ENCODE measurements around the gene DNAH12. TPM values are rescaled to one million over a fixed set of nuclear protein-coding genes. Genes with fewer than 3 reads are reported as not detected.

The DNAH12 gene
- total RNA-seq, 5 donors from 2014 or later (not counting 1 experiment from before 2014, with no cell fraction given), result 0.12 to 0.39 (median 0.25) TPM

GRCh38 chr3:57281715-57282114 is 262.4 kb downstream of the DNAH12 start:
- peaks cover 0 to 4% (median 2%) of the 10 kb centered on the region in 3 donors for H3K9me3 Mint-ChIP-seq
- H3K4me3 ChIP-seq (ENCODE audit: control insufficient read depth in 1 of 2, extremely low read depth in 1 of 2, low read length in 1 of 2), result no peak overlapping the region
- no peak overlapping the region for H3K27ac Mint-ChIP-seq
- DNase-seq, result no peak
- no peaks in the 10 kb centered on the region for H3K4me1 Mint-ChIP-seq
- no peak for ATAC-seq (replicated peaks in 1 of 4)
- H3K36me3 Mint-ChIP-seq, result peaks cover 5% of the 10 kb centered on the region
- H3K27ac ChIP-seq (ENCODE audit: low read length), result no peak overlapping the region
- no peaks in the 10 kb centered on the region for H3K27me3 ChIP-seq (replicated peaks in 1 of 2; ENCODE audit: control insufficient read depth in 2 of 2, extremely low read depth in 1 of 2, insufficient read depth in 2 of 2, low read length in 1 of 2)
- no CpG with 5 or more reads among the region's 1 CpG for WGBS (ENCODE audit: insufficient coverage)
- no peak overlapping the region for H3K4me3 Mint-ChIP-seq
- CTCF ChIA-PET, result no interaction called here
- H3K36me3 ChIP-seq (ENCODE audit: control insufficient read depth in 2 of 2, extremely low read depth in 1 of 2, insufficient read depth in 1 of 2, low read length in 1 of 2), result no peaks in the 10 kb centered on the region
- peaks cover 1 to 3% of the 10 kb centered on the region in 2 donors for H3K27me3 Mint-ChIP-seq
- no peaks in the 10 kb centered on the region for H3K9me3 ChIP-seq
- POLR2A ChIA-PET, result no interaction called here
- no peaks in the 10 kb centered on the region for H3K4me1 ChIP-seq (ENCODE audit: control insufficient read depth in 1 of 2, extremely low read depth in 1 of 2, insufficient read depth in 2 of 2, low read length in 2 of 2)

DNA sequence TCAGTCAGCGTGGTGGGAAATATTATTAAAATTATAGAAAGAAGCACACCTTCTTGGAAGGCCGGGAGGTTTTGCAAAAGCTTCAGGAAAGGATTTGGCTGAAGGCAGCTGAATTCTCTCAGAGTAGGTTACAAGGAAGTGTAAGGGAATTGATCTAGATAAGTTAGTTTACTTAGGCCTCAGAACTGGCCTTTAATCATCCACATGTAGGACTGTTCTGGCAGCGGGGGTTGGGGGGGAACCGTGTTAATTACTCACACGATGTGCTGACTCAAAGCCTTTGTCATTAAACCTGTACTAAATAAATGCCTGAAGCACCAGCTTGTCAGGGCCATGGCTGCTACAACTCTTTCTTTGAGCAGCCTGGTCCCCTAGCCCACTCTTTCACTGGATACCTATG is 264.5 kb downstream of the DNAH12 start:
- DNase-seq (no peak), ATAC-seq (replicated peaks in 1 of 4) (no peak)
- no peak overlapping the region for H3K27ac ChIP-seq (ENCODE audit: low read length)
- no peaks in the 10 kb centered on the region for H3K4me1 Mint-ChIP-seq
- peaks cover 0 to 2% (median 0%) of the 10 kb centered on the region in 3 donors for H3K9me3 Mint-ChIP-seq
- H3K36me3 Mint-ChIP-seq, result peaks cover 9% of the 10 kb centered on the region
- H3K36me3 ChIP-seq (ENCODE audit: control insufficient read depth in 2 of 2, extremely low read depth in 1 of 2, insufficient read depth in 1 of 2, low read length in 1 of 2), result no peaks in the 10 kb centered on the region
- no peaks in the 10 kb centered on the region for H3K27me3 ChIP-seq (replicated peaks in 1 of 2; ENCODE audit: control insufficient read depth in 2 of 2, extremely low read depth in 1 of 2, insufficient read depth in 2 of 2, low read length in 1 of 2)
- no peak overlapping the region for H3K4me3 ChIP-seq (ENCODE audit: control insufficient read depth in 1 of 2, extremely low read depth in 1 of 2, low read length in 1 of 2)
- H3K27ac Mint-ChIP-seq, result no peak overlapping the region
- H3K4me3 Mint-ChIP-seq, result no peak overlapping the region
- WGBS (ENCODE audit: insufficient coverage), result 100% methylated on average over 3 of the region's 5 CpGs
- peaks cover 0 to 3% of the 10 kb centered on the region in 2 donors for H3K27me3 Mint-ChIP-seq
- ChIA-PET POLR2A (no interaction called here), CTCF (interaction anchor here in 1 of 2 donors (0.7 kb wide), 1 partner anchor 27 kb away, joined by 5 read pairs; no protein-coding TSS in a partner anchor)
- no peaks in the 10 kb centered on the region for H3K9me3 ChIP-seq
- no peaks in the 10 kb centered on the region for H3K4me1 ChIP-seq (ENCODE audit: control insufficient read depth in 1 of 2, extremely low read depth in 1 of 2, insufficient read depth in 2 of 2, low read length in 2 of 2)

DNA sequence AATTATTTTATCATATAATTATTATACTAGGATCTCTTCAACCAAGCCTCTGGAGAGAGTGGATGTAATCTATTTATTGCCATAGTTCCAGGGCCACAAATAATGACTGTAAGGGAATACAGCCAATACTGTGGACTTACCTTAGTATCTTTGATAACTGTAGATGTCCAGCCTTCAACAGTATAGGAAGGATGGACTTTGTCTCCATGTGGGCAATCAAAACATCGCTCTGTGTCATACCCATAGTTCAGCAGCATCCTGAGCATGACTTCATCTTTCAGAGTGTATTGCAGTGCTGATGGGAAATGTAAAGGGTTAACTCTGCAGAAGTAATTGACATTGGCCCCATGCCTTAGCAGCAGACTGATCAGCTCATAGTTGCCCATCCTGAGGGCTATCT is 265.9 kb downstream of the DNAH12 start:
- H3K4me1 ChIP-seq (ENCODE audit: control insufficient read depth in 1 of 2, extremely low read depth in 1 of 2, insufficient read depth in 2 of 2, low read length in 2 of 2), result no peaks in the 10 kb centered on the region
- WGBS (ENCODE audit: insufficient coverage), result no CpG with 5 or more reads among the region's 1 CpG
- H3K4me3 ChIP-seq (ENCODE audit: control insufficient read depth in 1 of 2, extremely low read depth in 1 of 2, low read length in 1 of 2), result no peak overlapping the region
- Mint-ChIP-seq H3K27ac (no peak overlapping the region), H3K27me3 (no peaks in the 10 kb centered on the region), H3K4me3 (no peak overlapping the region), H3K4me1 (no peaks in the 10 kb centered on the region), H3K36me3 (peaks cover 12% of the 10 kb centered on the region), H3K9me3 (peaks cover 0 to 2% (median 0%) of the 10 kb centered on the region in 3 donors)
- no peaks in the 10 kb centered on the region for H3K9me3 ChIP-seq
- DNase-seq (no peak), ATAC-seq (replicated peaks in 1 of 4) (no peak)
- ChIA-PET POLR2A (no interaction called here), CTCF (no interaction called here)
- H3K36me3 ChIP-seq (ENCODE audit: control insufficient read depth in 2 of 2, extremely low read depth in 1 of 2, insufficient read depth in 1 of 2, low read length in 1 of 2), result no peaks in the 10 kb centered on the region
- H3K27me3 ChIP-seq (replicated peaks in 1 of 2; ENCODE audit: control insufficient read depth in 2 of 2, extremely low read depth in 1 of 2, insufficient read depth in 2 of 2, low read length in 1 of 2), result no peaks in the 10 kb centered on the region
- H3K27ac ChIP-seq (ENCODE audit: low read length), result no peak overlapping the region

DNA sequence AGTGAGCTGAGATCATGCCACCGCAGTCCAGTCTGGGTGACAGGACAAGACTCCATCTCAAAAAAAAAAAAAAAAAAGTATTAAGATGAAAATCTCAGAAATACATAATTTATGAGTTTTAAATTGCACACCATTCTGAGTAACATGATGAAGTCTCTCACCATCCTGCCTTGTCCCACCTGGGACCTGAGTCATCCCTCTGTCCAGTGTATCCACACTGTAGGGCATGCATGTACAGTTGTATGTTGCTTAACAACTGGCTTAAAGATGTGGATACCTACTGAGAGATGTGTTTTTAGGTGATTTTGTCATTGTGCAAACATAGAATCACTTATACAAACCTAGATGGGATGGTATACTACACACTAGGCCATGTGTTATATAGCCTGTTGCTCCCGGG is 268.8 kb downstream of the DNAH12 start:
- H3K9me3 ChIP-seq, result no peaks in the 10 kb centered on the region
- ChIA-PET POLR2A (interaction anchor here in 1 of 2 donors (0.7 kb wide), 1 partner anchor 231 kb away, joined by 11 read pairs; no protein-coding TSS in a partner anchor), CTCF (no interaction called here)
- no peaks in the 10 kb centered on the region for H3K27me3 Mint-ChIP-seq
- peaks cover 0 to 2% (median 0%) of the 10 kb centered on the region in 3 donors for H3K9me3 Mint-ChIP-seq
- ATAC-seq (replicated peaks in 1 of 4) (no peak), DNase-seq (no peak)
- no peaks in the 10 kb centered on the region for H3K4me1 ChIP-seq (ENCODE audit: control insufficient read depth in 1 of 2, extremely low read depth in 1 of 2, insufficient read depth in 2 of 2, low read length in 2 of 2)
- no peak overlapping the region for H3K27ac ChIP-seq (ENCODE audit: low read length)
- no peak overlapping the region for H3K4me3 Mint-ChIP-seq
- no peak overlapping the region for H3K27ac Mint-ChIP-seq
- H3K4me1 Mint-ChIP-seq, result no peaks in the 10 kb centered on the region
- H3K27me3 ChIP-seq (replicated peaks in 1 of 2; ENCODE audit: control insufficient read depth in 2 of 2, extremely low read depth in 1 of 2, insufficient read depth in 2 of 2, low read length in 1 of 2), result no peaks in the 10 kb centered on the region
- H3K36me3 Mint-ChIP-seq, result peaks cover 25% of the 10 kb centered on the region
- WGBS (ENCODE audit: insufficient coverage), result no CpG with 5 or more reads among the region's 2 CpGs
- H3K4me3 ChIP-seq (ENCODE audit: control insufficient read depth in 1 of 2, extremely low read depth in 1 of 2, low read length in 1 of 2), result no peak overlapping the region
- no peaks in the 10 kb centered on the region for H3K36me3 ChIP-seq (ENCODE audit: control insufficient read depth in 2 of 2, extremely low read depth in 1 of 2, insufficient read depth in 1 of 2, low read length in 1 of 2)

DNA sequence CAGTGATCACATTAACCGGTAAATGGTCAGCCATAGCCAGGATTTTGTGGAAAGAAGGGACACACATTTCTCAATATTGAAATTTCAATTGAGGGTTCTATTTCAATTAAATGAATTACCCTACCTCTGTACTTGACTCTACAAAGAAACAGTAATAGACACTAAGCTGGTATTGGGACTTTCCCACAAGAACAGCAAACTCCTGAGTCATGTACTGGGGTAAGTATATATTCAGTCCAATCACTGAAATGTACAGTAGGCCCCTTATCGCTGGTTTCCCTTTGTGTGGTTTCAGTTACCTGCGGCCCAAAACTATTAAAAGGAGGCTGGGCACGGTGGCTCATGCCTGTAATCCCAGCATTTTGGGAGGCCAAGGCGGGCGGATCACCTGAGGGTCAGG is 269.3 kb downstream of the DNAH12 start:
- ATAC-seq (replicated peaks in 1 of 4), result no peak
- Mint-ChIP-seq H3K9me3 (peaks cover 0 to 2% (median 0%) of the 10 kb centered on the region in 3 donors), H3K27me3 (no peaks in the 10 kb centered on the region), H3K4me3 (no peak overlapping the region), H3K36me3 (peaks cover 30% of the 10 kb centered on the region), H3K4me1 (no peaks in the 10 kb centered on the region), H3K27ac (no peak overlapping the region)
- H3K4me3 ChIP-seq (ENCODE audit: control insufficient read depth in 1 of 2, extremely low read depth in 1 of 2, low read length in 1 of 2), result no peak overlapping the region
- ChIA-PET POLR2A (interaction anchor here in 1 of 2 donors (0.7 kb wide), 1 partner anchor 231 kb away, joined by 11 read pairs; no protein-coding TSS in a partner anchor), CTCF (no interaction called here)
- 84% methylated on average over 3 of the region's 6 CpGs for WGBS (ENCODE audit: insufficient coverage)
- no peak overlapping the region for H3K27ac ChIP-seq (ENCODE audit: low read length)
- H3K9me3 ChIP-seq, result no peaks in the 10 kb centered on the region
- no peak for DNase-seq
- peaks cover 0 to 1% of the 10 kb centered on the region in 2 donors for H3K36me3 ChIP-seq (ENCODE audit: control insufficient read depth in 2 of 2, extremely low read depth in 1 of 2, insufficient read depth in 1 of 2, low read length in 1 of 2)
- H3K27me3 ChIP-seq (replicated peaks in 1 of 2; ENCODE audit: control insufficient read depth in 2 of 2, extremely low read depth in 1 of 2, insufficient read depth in 2 of 2, low read length in 1 of 2), result no peaks in the 10 kb centered on the region
- no peaks in the 10 kb centered on the region for H3K4me1 ChIP-seq (ENCODE audit: control insufficient read depth in 1 of 2, extremely low read depth in 1 of 2, insufficient read depth in 2 of 2, low read length in 2 of 2)

GRCh38 chr3:57268416-57268815 is 275.7 kb downstream of the DNAH12 start:
- DNase-seq, result no peak
- peaks cover 0 to 34% of the 10 kb centered on the region in 2 donors for H3K36me3 ChIP-seq (ENCODE audit: control insufficient read depth in 2 of 2, extremely low read depth in 1 of 2, insufficient read depth in 1 of 2, low read length in 1 of 2)
- peaks cover 0 to 5% (median 4%) of the 10 kb centered on the region in 3 donors for H3K9me3 Mint-ChIP-seq
- H3K27ac ChIP-seq (ENCODE audit: low read length), result no peak overlapping the region
- H3K9me3 ChIP-seq, result no peaks in the 10 kb centered on the region
- POLR2A ChIA-PET, result no interaction called here
- H3K36me3 Mint-ChIP-seq, result peaks cover 76% of the 10 kb centered on the region
- no peak overlapping the region for H3K27ac Mint-ChIP-seq
- no peaks in the 10 kb centered on the region for H3K27me3 Mint-ChIP-seq
- no peaks in the 10 kb centered on the region for H3K27me3 ChIP-seq (replicated peaks in 1 of 2; ENCODE audit: control insufficient read depth in 2 of 2, extremely low read depth in 1 of 2, insufficient read depth in 2 of 2, low read length in 1 of 2)
- no peaks in the 10 kb centered on the region for H3K4me1 ChIP-seq (ENCODE audit: control insufficient read depth in 1 of 2, extremely low read depth in 1 of 2, insufficient read depth in 2 of 2, low read length in 2 of 2)
- H3K4me3 ChIP-seq (ENCODE audit: control insufficient read depth in 1 of 2, extremely low read depth in 1 of 2, low read length in 1 of 2), result no peak overlapping the region
- no peak overlapping the region for H3K4me3 Mint-ChIP-seq
- CTCF ChIA-PET, result no interaction called here
- no peaks in the 10 kb centered on the region for H3K4me1 Mint-ChIP-seq
- no CpG with 5 or more reads among the region's 1 CpG for WGBS (ENCODE audit: insufficient coverage)
- ATAC-seq (replicated peaks in 1 of 4), result no peak

DNA sequence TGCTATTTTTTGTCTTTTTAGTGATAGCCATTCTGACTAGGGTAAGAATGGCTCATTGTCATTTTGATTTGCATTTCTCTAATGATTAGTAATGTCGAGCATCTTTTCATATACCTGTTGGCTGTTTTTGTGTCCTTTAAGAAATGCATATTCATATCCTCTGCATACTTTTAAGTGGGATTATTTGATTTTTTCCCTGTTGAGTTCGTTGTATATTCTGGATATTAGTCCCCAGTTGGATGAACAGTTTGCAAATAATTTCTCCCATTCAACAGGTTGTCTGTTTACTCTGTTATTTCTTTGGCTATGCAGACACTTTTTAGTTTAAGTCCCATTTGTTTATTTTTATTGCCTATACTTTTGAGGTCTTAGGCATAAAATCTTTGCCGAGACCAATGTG is 282.2 kb downstream of the DNAH12 start:
- WGBS (ENCODE audit: insufficient coverage), result no CpG with 5 or more reads among the region's 3 CpGs
- ATAC-seq (replicated peaks in 1 of 4) (no peak), DNase-seq (no peak)
- no peaks in the 10 kb centered on the region for H3K4me1 Mint-ChIP-seq
- ChIA-PET CTCF (no interaction called here), POLR2A (no interaction called here)
- Histone ChIP-seq H3K36me3 (ENCODE audit: control insufficient read depth in 2 of 2, extremely low read depth in 1 of 2, insufficient read depth in 1 of 2, low read length in 1 of 2) (peaks cover 13 to 40% of the 10 kb centered on the region in 2 donors), H3K4me1 (ENCODE audit: control insufficient read depth in 1 of 2, extremely low read depth in 1 of 2, insufficient read depth in 2 of 2, low read length in 2 of 2) (no peaks in the 10 kb centered on the region), H3K27me3 (replicated peaks in 1 of 2; ENCODE audit: control insufficient read depth in 2 of 2, extremely low read depth in 1 of 2, insufficient read depth in 2 of 2, low read length in 1 of 2) (no peaks in the 10 kb centered on the region), H3K9me3 (no peaks in the 10 kb centered on the region), H3K27ac (ENCODE audit: low read length) (no peak overlapping the region), H3K4me3 (ENCODE audit: control insufficient read depth in 1 of 2, extremely low read depth in 1 of 2, low read length in 1 of 2) (no peak overlapping the region)
- H3K36me3 Mint-ChIP-seq, result peaks cover 78% of the 10 kb centered on the region
- no peaks in the 10 kb centered on the region for H3K27me3 Mint-ChIP-seq
- no peak overlapping the region for H3K27ac Mint-ChIP-seq
- peaks cover 0 to 9% (median 7%) of the 10 kb centered on the region in 3 donors for H3K9me3 Mint-ChIP-seq
- H3K4me3 Mint-ChIP-seq, result no peak overlapping the region
